Measurements from ENCODE around the gene TFCP2.

Gene TFCP2

GRCh38 chr12:51152953-51153352 is 20.0 kb downstream of the TFCP2 start:
- FAIRE-seq: no peak

GRCh38 chr12:51150777-51151176 is 22.2 kb downstream of the TFCP2 start:
- no peak for FAIRE-seq

GRCh38 chr12:51147309-51147708 is 25.6 kb downstream of the TFCP2 start:
- FAIRE-seq: no peak

GRCh38 chr12:51139292-51139844 is 33.6 kb downstream of the TFCP2 start:
- no peak for FAIRE-seq

- no peak for FAIRE-seq
Measured at GRCh38 chr12:51132693-51133092, 40.2 kb downstream of the TFCP2 start.

- peak; percentile 73 for FAIRE-seq
Measured at GRCh38 chr12:51131745-51132521, 41.0 kb downstream of the TFCP2 start.

- no peak for FAIRE-seq
Measured at GRCh38 chr12:51128919-51129318, 44.0 kb downstream of the TFCP2 start.

- no peak for FAIRE-seq
Measured at GRCh38 chr12:51127050-51127729, 45.7 kb downstream of the TFCP2 start.

GRCh38 chr12:51126297-51126696 is 46.6 kb downstream of the TFCP2 start:
- FAIRE-seq: no peak

GRCh38 chr12:51124504-51124903 is 48.4 kb downstream of the TFCP2 start:
- no peak for FAIRE-seq

- no peak for FAIRE-seq
Measured at GRCh38 chr12:51122844-51123243, 50.1 kb downstream of the TFCP2 start.

GRCh38 chr12:51118706-51119105 is 54.2 kb downstream of the TFCP2 start:
- no peak for FAIRE-seq

- no peak for FAIRE-seq
Measured at GRCh38 chr12:51115533-51115932, 57.4 kb downstream of the TFCP2 start.

GRCh38 chr12:51108136-51108535 is 64.8 kb downstream of the TFCP2 start:
- FAIRE-seq: no peak

GRCh38 chr12:51103977-51104376 is 69.0 kb downstream of the TFCP2 start:
- FAIRE-seq: no peak

GRCh38 chr12:51098611-51099010 is 74.3 kb downstream of the TFCP2 start:
- FAIRE-seq: no peak

GRCh38 chr12:51090705-51091229 is 82.2 kb downstream of the TFCP2 start:
- FAIRE-seq: no peak

- no peak for FAIRE-seq
Measured at GRCh38 chr12:51087818-51088217, 85.1 kb downstream of the TFCP2 start.

GRCh38 chr12:51086933-51087332 is 86.0 kb downstream of the TFCP2 start:
- FAIRE-seq: no peak

GRCh38 chr12:51085757-51086156 is 87.2 kb downstream of the TFCP2 start:
- FAIRE-seq: no peak

- FAIRE-seq: peak; percentile 88
Measured at GRCh38 chr12:51083126-51083833, 89.7 kb downstream of the TFCP2 start, which contains the start of gene CSRNP2. Gene CSRNP2, minus strand, starts transcription at chr12:51083596. Its CDS starts 7,035 bp downstream, at chr12:51076561.

GRCh38 chr12:51082561-51083125 is 90.3 kb downstream of the TFCP2 start:
- no peak for FAIRE-seq

GRCh38 chr12:51081421-51081820 is 91.5 kb downstream of the TFCP2 start:
- FAIRE-seq: no peak

Measured in G401.6 (cell line).